IMR-90 (cell line): ENCODE measurements around the gene TMEM81.

Experiments used
- CTCF ChIP-seq: conservative IDR thresholded peaks from 2 replicates; pipeline ENCODE4 v1.5.1; 2012; ENCODE audit warnings: mild to moderate bottlenecking, low read depth, low read length, improper control_type of control experiment
- ELK1 ChIP-seq: fragments of 150-350 bp; IDR thresholded peaks from 2 replicates; pipeline ENCODE4 v1.6.1; 2016; ENCODE audit warnings: low read depth, mild to moderate bottlenecking, low read length, moderate library complexity, borderline replicate concordance
- MAFK ChIP-seq: IDR thresholded peaks from 2 replicates; pipeline ENCODE4 v1.6.1; 2012; ENCODE audit warnings: low read depth, low read length, improper control_type of control experiment
- NFE2L2 ChIP-seq: fragments of 150-350 bp; IDR thresholded peaks from 2 replicates; pipeline ENCODE4 v1.6.1; 2016; ENCODE audit warnings: low read depth, mild to moderate bottlenecking, low read length
- POLR2A ChIP-seq: IDR thresholded peaks from 2 replicates; pipeline ENCODE4 v1.6.1; 2012; ENCODE audit warnings: mild to moderate bottlenecking, low read depth, low read length

GRCh38 chr1:205073511-205073910 is 10.7 kb downstream of the TMEM81 start:
- TF ChIP-seq CTCF (no peak), NFE2L2 (no peak), POLR2A (no peak), MAFK (no peak), ELK1 (no peak)
